Measurements from ENCODE around the gene TEKT3. TPM values are rescaled to one million over a fixed set of nuclear protein-coding genes. Genes with fewer than 3 reads are reported as not detected.

TEKT3 gene
- total RNA-seq, 1 donor from 2014 or later: 2.8 TPM

GRCh38 chr17:15307710-15308111, 33.7 kb downstream of the TEKT3 start:
- no peak for TF ChIP-seq CTCF (IDR thresholded peaks at IDR 0.05; ENCODE audit: unreplicated experiment)
- DNase-seq (ENCODE audit: low spot score, unreplicated experiment): no peak
- Mint-ChIP-seq H3K4me3 (ENCODE audit: low read depth) (no peak overlapping the region), H3K9me3 (ENCODE audit: low read depth) (no peaks in the 10 kb centered on the region), H3K27me3 (peaks cover 3% of the 10 kb centered on the region), H3K4me1 (ENCODE audit: low read depth) (no peaks in the 10 kb centered on the region), H3K27ac (no peak overlapping the region), H3K36me3 (ENCODE audit: insufficient read depth) (no peaks in the 10 kb centered on the region)

GRCh38 chr17:15303851-15304250, 37.5 kb downstream of the TEKT3 start:
- Mint-ChIP-seq H3K36me3 (ENCODE audit: insufficient read depth) (no peaks in the 10 kb centered on the region), H3K4me3 (ENCODE audit: low read depth) (no peak overlapping the region), H3K9me3 (ENCODE audit: low read depth) (no peaks in the 10 kb centered on the region), H3K4me1 (ENCODE audit: low read depth) (no peaks in the 10 kb centered on the region), H3K27ac (no peak overlapping the region), H3K27me3 (peaks cover 5% of the 10 kb centered on the region)
- no peak for DNase-seq (ENCODE audit: low spot score, unreplicated experiment)
- no peak for TF ChIP-seq CTCF (IDR thresholded peaks at IDR 0.05; ENCODE audit: unreplicated experiment)

GRCh38 chr17:15303268-15303667, 38.1 kb downstream of the TEKT3 start:
- H3K27me3 Mint-ChIP-seq: peaks cover 5% of the 10 kb centered on the region
- H3K36me3 Mint-ChIP-seq (ENCODE audit: insufficient read depth): no peaks in the 10 kb centered on the region
- no peak for DNase-seq (ENCODE audit: low spot score, unreplicated experiment)
- H3K4me3 Mint-ChIP-seq (ENCODE audit: low read depth): no peak overlapping the region
- TF ChIP-seq CTCF (IDR thresholded peaks at IDR 0.05; ENCODE audit: unreplicated experiment): no peak
- no peaks in the 10 kb centered on the region for H3K4me1 Mint-ChIP-seq (ENCODE audit: low read depth)
- no peak overlapping the region for H3K27ac Mint-ChIP-seq
- H3K9me3 Mint-ChIP-seq (ENCODE audit: low read depth): no peaks in the 10 kb centered on the region

- no peak overlapping the region for H3K4me3 Mint-ChIP-seq (ENCODE audit: low read depth)
- no peaks in the 10 kb centered on the region for H3K4me1 Mint-ChIP-seq (ENCODE audit: low read depth)
- no peak for DNase-seq (ENCODE audit: low spot score, unreplicated experiment)
- H3K27me3 Mint-ChIP-seq: peaks cover 5% of the 10 kb centered on the region
- H3K27ac Mint-ChIP-seq: no peak overlapping the region
- TF ChIP-seq CTCF (IDR thresholded peaks at IDR 0.05; ENCODE audit: unreplicated experiment): no peak
- no peaks in the 10 kb centered on the region for H3K36me3 Mint-ChIP-seq (ENCODE audit: insufficient read depth)
- no peaks in the 10 kb centered on the region for H3K9me3 Mint-ChIP-seq (ENCODE audit: low read depth)
Observed at GRCh38 chr17:15301845-15302244, 39.6 kb downstream of the TEKT3 start.

GRCh38 chr17:15298176-15298575, 43.2 kb downstream of the TEKT3 start:
- Mint-ChIP-seq H3K4me1 (ENCODE audit: low read depth) (no peaks in the 10 kb centered on the region), H3K27me3 (peaks cover 3% of the 10 kb centered on the region), H3K36me3 (ENCODE audit: insufficient read depth) (no peaks in the 10 kb centered on the region), H3K27ac (no peak overlapping the region), H3K9me3 (ENCODE audit: low read depth) (peaks cover 2% of the 10 kb centered on the region), H3K4me3 (ENCODE audit: low read depth) (no peak overlapping the region)
- TF ChIP-seq CTCF (IDR thresholded peaks at IDR 0.05; ENCODE audit: unreplicated experiment): no peak
- DNase-seq (ENCODE audit: low spot score, unreplicated experiment): no peak
